GM12874 (cell line): ENCODE data around the gene CLCNKB.

Source experiments
- CTCF ChIP-seq: IDR thresholded peaks from 2 replicates; pipeline ENCODE4 v1.5.1; 2011; ENCODE audit warnings: low read depth, mild to moderate bottlenecking, control low read depth, low read length, moderate library complexity; ENCODE audit not compliant: insufficient read depth

Gene CLCNKB

GRCh38 chr1:16050328-16050727 lies 6.7 kb downstream of the CLCNKB start:
- TF ChIP-seq CTCF, result no peak

DNA sequence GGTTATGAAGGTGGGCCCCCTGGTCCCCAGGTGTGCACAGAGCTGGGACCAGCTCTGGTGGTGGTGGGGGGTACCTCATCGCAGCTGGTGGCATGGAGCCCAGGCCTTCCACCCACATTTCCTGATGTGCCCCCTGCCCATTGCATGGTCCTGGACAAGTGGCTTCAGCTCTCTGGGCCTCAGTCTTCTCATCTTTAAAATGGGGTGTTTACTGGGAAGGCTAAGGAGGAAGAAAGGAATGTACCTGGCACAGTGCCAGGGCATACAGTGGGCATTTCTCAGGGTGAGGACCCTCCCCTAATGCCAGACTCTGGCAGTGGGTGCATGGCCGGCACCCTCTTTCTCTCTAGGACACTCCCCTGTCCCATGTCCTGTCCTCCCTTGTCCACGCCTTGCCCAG lies 7.5 kb downstream of the CLCNKB start:
- no peak for TF ChIP-seq CTCF

- no peak for TF ChIP-seq CTCF
These were observed 10.4 kb downstream of the CLCNKB start for GRCh38 chr1:16053781-16054502.

GRCh38 chr1:16054598-16055540 lies 11.3 kb downstream of the CLCNKB start:
- TF ChIP-seq CTCF, result no peak

GRCh38 chr1:16055613-16056520 lies 12.3 kb downstream of the CLCNKB start:
- TF ChIP-seq CTCF, result peak; percentile 96

DNA sequence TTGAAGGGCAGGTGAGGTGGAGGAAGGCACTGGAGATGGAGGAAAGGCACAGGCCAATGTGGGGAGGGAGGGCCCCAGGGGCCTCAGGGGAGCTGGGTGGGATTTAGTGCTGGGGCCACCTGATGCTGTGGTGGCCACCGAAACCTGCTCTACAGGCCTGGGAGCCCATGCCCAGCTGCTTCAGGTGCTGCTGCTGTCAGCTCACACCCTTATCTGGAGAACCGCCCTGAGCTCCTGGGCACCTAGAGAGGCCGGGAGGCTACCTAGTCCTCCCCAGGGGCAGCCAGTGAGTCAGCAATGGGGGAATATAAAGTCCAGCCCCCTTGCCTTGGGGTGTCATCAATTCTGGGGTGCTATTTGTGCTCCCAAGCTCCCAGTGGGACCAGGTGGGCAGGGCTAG lies 17.7 kb downstream of the CLCNKB start:
- TF ChIP-seq CTCF, result no peak

DNA sequence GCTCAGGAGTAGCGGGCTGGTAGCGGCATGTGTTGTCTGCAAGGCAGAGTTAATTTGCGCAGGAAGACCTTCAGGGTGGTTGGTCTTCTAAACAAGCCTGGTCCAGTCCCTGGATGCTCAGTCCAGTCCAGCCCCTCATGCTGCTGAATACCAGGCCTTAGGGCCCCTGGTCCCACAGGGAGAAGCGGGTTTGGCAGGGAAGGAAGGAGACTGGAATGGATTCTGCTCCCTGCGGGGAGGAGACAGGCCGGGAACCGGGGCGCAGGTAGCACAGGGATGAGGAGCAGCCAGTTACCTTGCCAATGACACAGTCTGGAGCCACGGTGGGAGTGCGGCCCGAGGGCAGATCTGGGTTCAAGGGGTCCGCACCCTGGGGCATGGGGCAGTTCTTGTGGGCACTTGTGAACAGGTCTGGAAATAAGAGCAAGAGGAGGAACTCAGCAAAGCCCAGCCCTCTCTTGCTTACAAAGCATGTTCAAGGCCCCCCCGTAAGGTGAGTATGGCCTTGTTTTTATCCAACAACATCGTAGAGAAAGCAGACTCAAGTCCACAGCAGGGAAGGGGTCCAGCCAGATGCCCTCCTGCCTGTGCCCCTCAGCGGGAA lies 19.7 kb downstream of the CLCNKB start:
- TF ChIP-seq CTCF, result no peak
